GM23248 (cell line): Measurements from ENCODE around the gene LINGO1.

Source experiments
- EZH2 ChIP-seq: fragments of 200-600 bp; sonication (generic); IDR thresholded peaks from 2 replicates; pipeline ENCODE4 v1.6.1; 2018; ENCODE audit warnings: antibody characterized with exemption, mild to moderate bottlenecking; ENCODE audit not compliant: insufficient read depth, poor library complexity, severe bottlenecking
- EZH2phosphoT487 ChIP-seq: fragments of 200-600 bp; sonication (generic); IDR thresholded peaks from 2 replicates; pipeline ENCODE4 v1.6.1; 2018; ENCODE audit warnings: antibody characterized with exemption, moderate library complexity, mild to moderate bottlenecking, low read depth; ENCODE audit not compliant: insufficient read depth

GRCh38 chr15:77681362-77681761, 48.6 kb upstream of the LINGO1 start:
- no peak for TF ChIP-seq EZH2
- no peak for TF ChIP-seq EZH2phosphoT487
